GM23338 (cell line): ENCODE results near the gene FNDC3B. TPM values are rescaled to one million over a fixed set of nuclear protein-coding genes. Genes with fewer than 3 reads are reported as not detected.

Experiments
- ATAC-seq: fragments of 200-7000 bp; cut with Tn5 transposase; 3 replicates; pipeline ENCODE4 v1.9.1; 2020
- DNase-seq: peaks from one replicate; pipeline ENCODE4 v3.0.0-alpha.2; 2015; ENCODE audit warnings: low spot score
- H2AFZ ChIP-seq: fragments of 200-600 bp; sonication (generic); 2 replicates; pipeline ENCODE4 v1.8.0; 2016; ENCODE audit warnings: antibody characterized with exemption, mild to moderate bottlenecking, moderate library complexity
- H3F3A ChIP-seq: fragments of 200-600 bp; sonication (generic); replicated peaks from 2 replicates; pipeline ENCODE4 v1.8.0; 2017; ENCODE audit warnings: antibody characterized with exemption, mixed run types, low read depth
- H3K27ac ChIP-seq: fragments of 200-600 bp; sonication (generic); 2 replicates; pipeline ENCODE4 v1.6.1; 2016; ENCODE audit warnings: low read depth
- H3K27me3 ChIP-seq: fragments of 200-600 bp; sonication (generic); 2 replicates; pipeline ENCODE4 v1.8.0; 2016; ENCODE audit warnings: mild to moderate bottlenecking, mixed run types, moderate library complexity; ENCODE audit not compliant: insufficient read depth
- H3K36me3 ChIP-seq: fragments of 200-600 bp; sonication (generic); 2 replicates; pipeline ENCODE4 v1.8.0; 2016; ENCODE audit warnings: mild to moderate bottlenecking; ENCODE audit not compliant: insufficient read depth
- H3K4me1 ChIP-seq: fragments of 200-600 bp; sonication (generic); 2 replicates; pipeline ENCODE4 v1.8.0; 2016; ENCODE audit warnings: mild to moderate bottlenecking, moderate library complexity; ENCODE audit not compliant: insufficient read depth
- H3K4me2 ChIP-seq: fragments of 200-600 bp; sonication (generic); 2 replicates; pipeline ENCODE4 v1.7.1; 2017; ENCODE audit warnings: mixed run types
- H3K4me3 ChIP-seq: fragments of 200-600 bp; sonication (generic); 2 replicates; pipeline ENCODE4 v1.6.1; 2016; ENCODE audit warnings: mixed run types
- H3K79me2 ChIP-seq: fragments of 200-600 bp; sonication (generic); replicated peaks from 2 replicates; pipeline ENCODE4 v1.8.0; 2017; ENCODE audit warnings: mild to moderate bottlenecking; ENCODE audit not compliant: insufficient read depth
- H3K9me2 ChIP-seq: fragments of 200-600 bp; sonication (generic); 2 replicates; pipeline ENCODE4 v1.8.0; 2017; ENCODE audit not compliant: insufficient read depth
- H4K20me1 ChIP-seq: fragments of 200-600 bp; sonication (generic); replicated peaks from 2 replicates; pipeline ENCODE4 v1.8.0; 2017; ENCODE audit warnings: mild to moderate bottlenecking; ENCODE audit not compliant: insufficient read depth
- H3K27ac Mint-ChIP-seq: 2 replicates; pipeline ENCODE4 v1.8.0; 2020; ENCODE audit warnings: inconsistent platforms, mild to moderate bottlenecking, moderate library complexity, mixed read lengths
- H3K27me3 Mint-ChIP-seq: 3 replicates; pipeline ENCODE4 v1.8.0; 2022; ENCODE audit warnings: low read depth, mild to moderate bottlenecking, moderate library complexity, mixed read lengths, inconsistent platforms; ENCODE audit not compliant: insufficient read depth, poor library complexity
- H3K36me3 Mint-ChIP-seq: 3 replicates; pipeline ENCODE4 v1.8.0; 2021; ENCODE audit warnings: low read depth, mild to moderate bottlenecking, inconsistent platforms, moderate library complexity, mixed read lengths
- H3K4me1 Mint-ChIP-seq: 3 replicates; pipeline ENCODE4 v1.8.0; 2020; ENCODE audit warnings: mild to moderate bottlenecking, inconsistent platforms, mixed read lengths
- H3K4me3 Mint-ChIP-seq: 3 replicates; pipeline ENCODE4 v1.8.0; 2021; ENCODE audit warnings: moderate library complexity, mild to moderate bottlenecking, inconsistent platforms, mixed read lengths
- H3K9me3 Mint-ChIP-seq: 3 replicates; pipeline ENCODE4 v1.8.0; 2020; ENCODE audit warnings: moderate library complexity, mild to moderate bottlenecking, inconsistent platforms, mixed read lengths
- CREB1 ChIP-seq: fragments of 250-450 bp; sonication (Bioruptor Pico); IDR thresholded peaks from 2 replicates; pipeline ENCODE4 v1.5.0; 2020; ENCODE audit warnings: low read depth, mild to moderate bottlenecking, moderate library complexity
- CTCF ChIP-seq, 2 experiments: fragments of 200-600 bp in 1 of 2; sonication (generic) in 1 of 2; conservative IDR thresholded peaks; 2 replicates each; pipeline versions ENCODE4 v1.5.1 to v1.6.1; 2016 to 2017; ENCODE audit warnings: antibody characterized with exemption in 2 of 2, low read depth in 2 of 2, mild to moderate bottlenecking in 2 of 2, moderate library complexity in 1 of 2
- ETS1 ChIP-seq: IDR thresholded peaks from 2 replicates; pipeline ENCODE4 v1.6.1; 2016; ENCODE audit warnings: antibody characterized with exemption
- EZH2 ChIP-seq: fragments of 200-600 bp; sonication (generic); IDR thresholded peaks from one replicate; pipeline ENCODE4 v1.8.0; 2017; ENCODE audit warnings: antibody characterized with exemption, mild to moderate bottlenecking, low read depth; ENCODE audit not compliant: unreplicated experiment
- REST ChIP-seq: IDR thresholded peaks from one replicate; pipeline ENCODE4 v1.6.1; 2018; ENCODE audit warnings: antibody characterized with exemption; ENCODE audit not compliant: unreplicated experiment
- ZNF114 ChIP-seq: fragments of 250-450 bp; sonication (Bioruptor Pico); IDR thresholded peaks from 2 replicates; pipeline ENCODE4 v1.5.0; 2020; ENCODE audit warnings: mild to moderate bottlenecking, moderate library complexity
- ZNF331 ChIP-seq: fragments of 250-450 bp; sonication (Bioruptor Pico); IDR thresholded peaks from 2 replicates; pipeline ENCODE4 v1.5.0; 2020; ENCODE audit warnings: low read depth, mild to moderate bottlenecking, moderate library complexity
- polyA plus RNA-seq: library from polyadenylated mRNA; unstranded; fragments of >200 nt; fragmentation: Nextera tagmentation; extraction: Ambion mirVana; gene quantifications from 2 replicates; pipeline ENCODE4 v1.2.1, GENCODE V29; 2016
- total RNA-seq: library from RNA; depleted of rRNA; stranded (reverse); fragments of >200 nt; shearing (Covaris generic); gene quantifications from 2 replicates; pipeline ENCODE4 v1.2.3, GENCODE V29; 2014
- TF ChIP-seq, protein P1 (sequence below): fragments of 250-450 bp; sonication (Bioruptor Pico); IDR thresholded peaks from 2 replicates; pipeline ENCODE4 v1.5.0; 2020; ENCODE audit warnings: mild to moderate bottlenecking, moderate library complexity

FNDC3B gene
- total and polyA plus RNA-seq, 2 experiments from 2014 or later, result 19.1 to 55.4 TPM

GRCh38 chr3:172449466-172450149, 410.2 kb downstream of the FNDC3B start:
- Histone ChIP-seq H3K4me1 (peaks cover 17% of the 10 kb centered on the region), H3K27ac (no peak overlapping the region), H3K4me2 (peak overlapping the region; percentile 87), H2AFZ (peak overlapping the region; percentile 56; the same call in 1 of the 2 replicates), H3K36me3 (no peaks in the 10 kb centered on the region), H3K4me3 (peak overlapping the region; percentile 55), H3K9me2 (no peaks in the 10 kb centered on the region), H3K27me3 (peaks cover 72% of the 10 kb centered on the region), H3F3A (no peaks in the 10 kb centered on the region), H4K20me1 (no peaks in the 10 kb centered on the region), H3K79me2 (no peaks in the 10 kb centered on the region)
- Mint-ChIP-seq H3K4me1 (peaks cover 22% of the 10 kb centered on the region), H3K27me3 (peaks cover 46% of the 10 kb centered on the region), H3K9me3 (peaks cover 4% of the 10 kb centered on the region; the same call in 2 of the 3 replicates), H3K4me3 (peak overlapping the region; percentile 71), H3K27ac (no peak overlapping the region), H3K36me3 (peaks cover 7% of the 10 kb centered on the region; the same call in 1 of the 3 replicates)
- DNase-seq (peak; percentile 90), ATAC-seq (peak; percentile 79)
- no peak for TF ChIP-seq ZNF331
- TF ChIP-seq ZNF114 (CRISPR knock-in tag), result no peak
- no peak for TF ChIP-seq EZH2
- TF ChIP-seq, protein P1, sequence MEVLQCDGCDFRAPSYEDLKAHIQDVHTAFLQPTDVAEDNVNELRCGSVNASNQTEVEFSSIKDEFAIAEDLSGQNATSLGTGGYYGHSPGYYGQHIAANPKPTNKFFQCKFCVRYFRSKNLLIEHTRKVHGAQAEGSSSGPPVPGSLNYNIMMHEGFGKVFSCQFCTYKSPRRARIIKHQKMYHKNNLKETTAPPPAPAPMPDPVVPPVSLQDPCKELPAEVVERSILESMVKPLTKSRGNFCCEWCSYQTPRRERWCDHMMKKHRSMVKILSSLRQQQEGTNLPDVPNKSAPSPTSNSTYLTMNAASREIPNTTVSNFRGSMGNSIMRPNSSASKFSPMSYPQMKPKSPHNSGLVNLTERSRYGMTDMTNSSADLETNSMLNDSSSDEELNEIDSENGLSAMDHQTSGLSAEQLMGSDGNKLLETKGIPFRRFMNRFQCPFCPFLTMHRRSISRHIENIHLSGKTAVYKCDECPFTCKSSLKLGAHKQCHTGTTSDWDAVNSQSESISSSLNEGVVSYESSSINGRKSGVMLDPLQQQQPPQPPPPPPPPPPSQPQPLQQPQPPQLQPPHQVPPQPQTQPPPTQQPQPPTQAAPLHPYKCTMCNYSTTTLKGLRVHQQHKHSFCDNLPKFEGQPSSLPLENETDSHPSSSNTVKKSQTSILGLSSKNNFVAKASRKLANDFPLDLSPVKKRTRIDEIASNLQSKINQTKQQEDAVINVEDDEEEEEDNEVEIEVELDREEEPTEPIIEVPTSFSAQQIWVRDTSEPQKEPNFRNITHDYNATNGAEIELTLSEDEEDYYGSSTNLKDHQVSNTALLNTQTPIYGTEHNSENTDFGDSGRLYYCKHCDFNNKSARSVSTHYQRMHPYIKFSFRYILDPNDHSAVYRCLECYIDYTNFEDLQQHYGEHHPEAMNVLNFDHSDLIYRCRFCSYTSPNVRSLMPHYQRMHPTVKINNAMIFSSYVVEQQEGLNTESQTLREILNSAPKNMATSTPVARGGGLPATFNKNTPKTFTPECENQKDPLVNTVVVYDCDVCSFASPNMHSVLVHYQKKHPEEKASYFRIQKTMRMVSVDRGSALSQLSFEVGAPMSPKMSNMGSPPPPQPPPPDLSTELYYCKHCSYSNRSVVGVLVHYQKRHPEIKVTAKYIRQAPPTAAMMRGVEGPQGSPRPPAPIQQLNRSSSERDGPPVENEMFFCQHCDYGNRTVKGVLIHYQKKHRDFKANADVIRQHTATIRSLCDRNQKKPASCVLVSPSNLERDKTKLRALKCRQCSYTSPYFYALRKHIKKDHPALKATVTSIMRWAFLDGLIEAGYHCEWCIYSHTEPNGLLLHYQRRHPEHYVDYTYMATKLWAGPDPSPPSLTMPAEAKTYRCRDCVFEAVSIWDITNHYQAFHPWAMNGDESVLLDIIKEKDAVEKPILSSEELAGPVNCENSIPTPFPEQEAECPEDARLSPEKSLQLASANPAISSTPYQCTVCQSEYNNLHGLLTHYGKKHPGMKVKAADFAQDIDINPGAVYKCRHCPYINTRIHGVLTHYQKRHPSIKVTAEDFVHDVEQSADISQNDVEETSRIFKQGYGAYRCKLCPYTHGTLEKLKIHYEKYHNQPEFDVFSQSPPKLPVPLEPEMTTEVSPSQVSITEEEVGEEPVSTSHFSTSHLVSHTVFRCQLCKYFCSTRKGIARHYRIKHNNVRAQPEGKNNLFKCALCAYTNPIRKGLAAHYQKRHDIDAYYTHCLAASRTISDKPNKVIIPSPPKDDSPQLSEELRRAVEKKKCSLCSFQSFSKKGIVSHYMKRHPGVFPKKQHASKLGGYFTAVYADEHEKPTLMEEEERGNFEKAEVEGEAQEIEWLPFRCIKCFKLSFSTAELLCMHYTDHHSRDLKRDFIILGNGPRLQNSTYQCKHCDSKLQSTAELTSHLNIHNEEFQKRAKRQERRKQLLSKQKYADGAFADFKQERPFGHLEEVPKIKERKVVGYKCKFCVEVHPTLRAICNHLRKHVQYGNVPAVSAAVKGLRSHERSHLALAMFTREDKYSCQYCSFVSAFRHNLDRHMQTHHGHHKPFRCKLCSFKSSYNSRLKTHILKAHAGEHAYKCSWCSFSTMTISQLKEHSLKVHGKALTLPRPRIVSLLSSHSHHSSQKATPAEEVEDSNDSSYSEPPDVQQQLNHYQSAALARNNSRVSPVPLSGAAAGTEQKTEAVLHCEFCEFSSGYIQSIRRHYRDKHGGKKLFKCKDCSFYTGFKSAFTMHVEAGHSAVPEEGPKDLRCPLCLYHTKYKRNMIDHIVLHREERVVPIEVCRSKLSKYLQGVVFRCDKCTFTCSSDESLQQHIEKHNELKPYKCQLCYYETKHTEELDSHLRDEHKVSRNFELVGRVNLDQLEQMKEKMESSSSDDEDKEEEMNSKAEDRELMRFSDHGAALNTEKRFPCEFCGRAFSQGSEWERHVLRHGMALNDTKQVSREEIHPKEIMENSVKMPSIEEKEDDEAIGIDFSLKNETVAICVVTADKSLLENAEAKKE, result no peak
- no peak for TF ChIP-seq ETS1
- TF ChIP-seq REST, result peak; percentile 89
- TF ChIP-seq CREB1 (CRISPR knock-in tag), result no peak
- peak; percentile 7 to 36; a peak in 1 of 4 replicates for TF ChIP-seq CTCF (conservative IDR thresholded peaks at IDR 0.05; ENCODE audit: low read depth in 2 of 2)
